ENCODE results near the gene SLC22A13. TPM values are rescaled to one million over a fixed set of nuclear protein-coding genes. Genes with fewer than 3 reads are reported as not detected.

SLC22A13 gene
- total RNA-seq, 4 donors from 2014 or later: 0.32 to 0.68 (median 0.60) TPM; not detected in 1

- WGBS, 2 donors (ENCODE audit: low coverage in 1 of 2): 75 to 83% methylated on average over 1 of the region's 1 CpG
- TF ChIP-seq POLR2A (IDR thresholded peaks at IDR 0.05): no peak
- no peak for TF ChIP-seq EP300 (IDR thresholded peaks at IDR 0.05; ENCODE audit: low read depth)
- no peak for TF ChIP-seq POLR2AphosphoS5 (IDR thresholded peaks at IDR 0.05)
- TF ChIP-seq CTCF (IDR thresholded peaks at IDR 0.05): no peak
- intact Hi-C loops (cut with DNase I; ENCODE audit: low total_unique reads): no loop called here
- Histone ChIP-seq H3K4me3 (no peak overlapping the region), H3K4me1 (no peaks in the 10 kb centered on the region), H3K27ac (no peak overlapping the region), H3K9me3 (no peaks in the 10 kb centered on the region), H3K27me3 (no peaks in the 10 kb centered on the region), H3K36me3 (no peaks in the 10 kb centered on the region)
- no peak for DNase-seq
- in situ Hi-C loops (cut with MboI; ENCODE audit: low pct_ligation_motif_present in 1 of 4, low pct_unique_long_range_greater_than_20kb in 1 of 4, low sequenced_read_pairs in 3 of 4): no loop called here
These were observed 57.4 kb downstream of the SLC22A13 start for GRCh38 chr3:38323060-38323459.

GRCh38 chr3:38325256-38325655 is 59.6 kb downstream of the SLC22A13 start:
- Histone ChIP-seq H3K27ac (no peak overlapping the region), H3K4me3 (no peak overlapping the region), H3K9me3 (no peaks in the 10 kb centered on the region), H3K27me3 (no peaks in the 10 kb centered on the region), H3K36me3 (no peaks in the 10 kb centered on the region), H3K4me1 (no peaks in the 10 kb centered on the region)
- intact Hi-C loops (cut with DNase I; ENCODE audit: low total_unique reads) (no loop called here), in situ Hi-C loops (cut with MboI; ENCODE audit: low pct_ligation_motif_present in 1 of 4, low pct_unique_long_range_greater_than_20kb in 1 of 4, low sequenced_read_pairs in 3 of 4) (no loop called here)
- TF ChIP-seq CTCF (IDR thresholded peaks at IDR 0.05): no peak
- TF ChIP-seq POLR2A (IDR thresholded peaks at IDR 0.05): no peak
- TF ChIP-seq POLR2AphosphoS5 (IDR thresholded peaks at IDR 0.05): no peak
- TF ChIP-seq EP300 (IDR thresholded peaks at IDR 0.05; ENCODE audit: low read depth): no peak
- no peak for DNase-seq
- 56% methylated on average over 1 of the region's 2 CpGs; no CpG with 5 or more reads in 1 of the 2 donors for WGBS, 2 donors (ENCODE audit: low coverage in 1 of 2)

- Histone ChIP-seq H3K27me3 (no peaks in the 10 kb centered on the region), H3K36me3 (no peaks in the 10 kb centered on the region), H3K27ac (no peak overlapping the region), H3K9me3 (no peaks in the 10 kb centered on the region), H3K4me3 (no peak overlapping the region), H3K4me1 (no peaks in the 10 kb centered on the region)
- TF ChIP-seq POLR2AphosphoS5 (IDR thresholded peaks at IDR 0.05) (no peak), CTCF (IDR thresholded peaks at IDR 0.05) (no peak), POLR2A (IDR thresholded peaks at IDR 0.05) (no peak), EP300 (IDR thresholded peaks at IDR 0.05; ENCODE audit: low read depth) (no peak)
- intact Hi-C loops (cut with DNase I; ENCODE audit: low total_unique reads): no loop called here
- in situ Hi-C loops (cut with MboI; ENCODE audit: low pct_ligation_motif_present in 1 of 4, low pct_unique_long_range_greater_than_20kb in 1 of 4, low sequenced_read_pairs in 3 of 4): no loop called here
- no peak for DNase-seq
These were observed 61.9 kb downstream of the SLC22A13 start for GRCh38 chr3:38327335-38328009.

Small RNA genes within 50 kb of the gene (small RNA-seq; reads per million reads assigned to genes)
- 0 reads per million in 4 donors for gene RNU6-235P

Other genes starting within 250 kb of the SLC22A13 start
- 100 to 1,000 TPM in 2 of 4 donors, 10 to 100 TPM in 2; 21.1 to 126 (median 91.4) TPM for gene PLCD1, start 236.2 kb upstream of the SLC22A13 start, total RNA-seq
- gene DLEC1, start 226.6 kb upstream of the SLC22A13 start, total RNA-seq: 1 to 10 TPM in 2 of 4 donors, under 1 TPM in 2; 0.20 to 4.1 (median 1.4) TPM
- 100 to 1,000 TPM; 123 to 278 (median 204) TPM for gene ACAA1, start 128.7 kb upstream of the SLC22A13 start, total RNA-seq
- 10 to 100 TPM; 49.0 to 82.2 (median 76.5) TPM for gene MYD88, start 127.2 kb upstream of the SLC22A13 start, total RNA-seq
- gene OXSR1, start 100.3 kb upstream of the SLC22A13 start, total RNA-seq: 10 to 100 TPM; 35.9 to 47.9 (median 43.5) TPM
- gene SLC22A14, start 16.5 kb downstream of the SLC22A13 start, total RNA-seq: under 1 TPM in 1 of 4 donors, not detected in 3; 0.48 TPM
- 10 to 100 TPM; 13.5 to 18.7 (median 15.1) TPM for gene XYLB, start 81.0 kb downstream of the SLC22A13 start, total RNA-seq
- gene ACVR2B, start 188.1 kb downstream of the SLC22A13 start, total RNA-seq: 10 to 100 TPM in 1 of 4 donors, 1 to 10 TPM in 3; 5.9 to 12.3 (median 8.7) TPM
- gene EXOG, start 230.5 kb downstream of the SLC22A13 start, total RNA-seq: 10 to 100 TPM in 2 of 4 donors, 1 to 10 TPM in 2; 6.0 to 15.3 (median 10.8) TPM

Data from transverse colon (tissue), 4 donors.